HFFc6 (cell line): ENCODE data around the gene CASK. TPM values are rescaled to one million over a fixed set of nuclear protein-coding genes. Genes with fewer than 3 reads are reported as not detected.

Experiments used
- DNase-seq: peaks from one replicate; pipeline ENCODE4 v3.0.0-alpha.2; 2018
- H3K27ac Mint-ChIP-seq: 2 replicates; pipeline ENCODE4 v1.8.0; 2020; ENCODE audit warnings: mild to moderate bottlenecking, mixed read lengths
- H3K27me3 Mint-ChIP-seq: 2 replicates; pipeline ENCODE4 v1.8.0; 2021; ENCODE audit warnings: mild to moderate bottlenecking, moderate library complexity, mixed read lengths; ENCODE audit not compliant: insufficient read depth
- H3K36me3 Mint-ChIP-seq: 2 replicates; pipeline ENCODE4 v1.8.0; 2021; ENCODE audit warnings: low read depth, mixed read lengths
- H3K4me1 Mint-ChIP-seq: 2 replicates; pipeline ENCODE4 v1.8.0; 2020; ENCODE audit warnings: low read depth, mixed read lengths
- H3K4me3 Mint-ChIP-seq: 2 replicates; pipeline ENCODE4 v1.8.0; 2020; ENCODE audit warnings: mild to moderate bottlenecking, moderate library complexity, mixed read lengths
- H3K9me3 Mint-ChIP-seq: 2 replicates; pipeline ENCODE4 v1.8.0; 2020; ENCODE audit warnings: mild to moderate bottlenecking, mixed read lengths
- total RNA-seq, 6 experiments: library from RNA; stranded (reverse); fragmentation: NEBNext Ultra II Directional; extraction: Animal tissue kit (Norgen Biotek cat#: 25700); gene quantifications; 2 replicates in 1 of 6; 3 replicates in 5 of 6; pipeline ENCODE4 v1.2.3, GENCODE V29; 2021
- TF ChIP-seq, protein P1 (sequence below): fragments of 200-600 bp; sonication (generic); IDR thresholded peaks from 2 replicates; pipeline ENCODE4 v1.5.0; 2021; ENCODE audit warnings: antibody characterized with exemption, mild to moderate bottlenecking

The CASK gene
- total RNA-seq, 6 experiments from 2014 or later = 34.7 to 37.1 (median 35.4) TPM

DNA sequence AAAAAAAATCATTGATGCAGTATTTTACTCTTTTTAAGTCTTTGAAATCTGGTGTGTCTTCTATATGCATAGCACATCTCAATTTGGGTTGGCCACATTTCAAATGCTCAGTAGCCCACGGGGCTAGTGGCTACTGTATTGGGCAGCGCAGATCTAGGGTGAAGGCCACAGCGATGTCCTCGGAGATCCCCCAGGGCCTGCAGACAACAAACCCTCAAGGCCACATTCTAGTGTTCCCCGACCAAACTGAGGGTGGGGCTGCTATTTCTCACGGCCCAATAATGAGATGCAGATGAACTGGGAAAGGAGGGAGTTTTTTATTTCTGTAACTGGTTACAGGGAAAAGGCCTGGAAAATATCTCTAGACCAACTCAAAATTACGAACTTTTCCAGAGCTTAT is 452.6 kb downstream of the CASK start:
- no peaks in the 10 kb centered on the region for H3K9me3 Mint-ChIP-seq
- TF ChIP-seq, protein P1, sequence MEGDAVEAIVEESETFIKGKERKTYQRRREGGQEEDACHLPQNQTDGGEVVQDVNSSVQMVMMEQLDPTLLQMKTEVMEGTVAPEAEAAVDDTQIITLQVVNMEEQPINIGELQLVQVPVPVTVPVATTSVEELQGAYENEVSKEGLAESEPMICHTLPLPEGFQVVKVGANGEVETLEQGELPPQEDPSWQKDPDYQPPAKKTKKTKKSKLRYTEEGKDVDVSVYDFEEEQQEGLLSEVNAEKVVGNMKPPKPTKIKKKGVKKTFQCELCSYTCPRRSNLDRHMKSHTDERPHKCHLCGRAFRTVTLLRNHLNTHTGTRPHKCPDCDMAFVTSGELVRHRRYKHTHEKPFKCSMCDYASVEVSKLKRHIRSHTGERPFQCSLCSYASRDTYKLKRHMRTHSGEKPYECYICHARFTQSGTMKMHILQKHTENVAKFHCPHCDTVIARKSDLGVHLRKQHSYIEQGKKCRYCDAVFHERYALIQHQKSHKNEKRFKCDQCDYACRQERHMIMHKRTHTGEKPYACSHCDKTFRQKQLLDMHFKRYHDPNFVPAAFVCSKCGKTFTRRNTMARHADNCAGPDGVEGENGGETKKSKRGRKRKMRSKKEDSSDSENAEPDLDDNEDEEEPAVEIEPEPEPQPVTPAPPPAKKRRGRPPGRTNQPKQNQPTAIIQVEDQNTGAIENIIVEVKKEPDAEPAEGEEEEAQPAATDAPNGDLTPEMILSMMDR = no peak
- H3K27me3 Mint-ChIP-seq = peaks cover 1% of the 10 kb centered on the region; the same call in 1 of the 2 replicates
- no peak for DNase-seq
- no peaks in the 10 kb centered on the region for H3K36me3 Mint-ChIP-seq
- H3K27ac Mint-ChIP-seq = no peak overlapping the region
- H3K4me1 Mint-ChIP-seq = peaks cover 8% of the 10 kb centered on the region
- no peak overlapping the region for H3K4me3 Mint-ChIP-seq

DNA sequence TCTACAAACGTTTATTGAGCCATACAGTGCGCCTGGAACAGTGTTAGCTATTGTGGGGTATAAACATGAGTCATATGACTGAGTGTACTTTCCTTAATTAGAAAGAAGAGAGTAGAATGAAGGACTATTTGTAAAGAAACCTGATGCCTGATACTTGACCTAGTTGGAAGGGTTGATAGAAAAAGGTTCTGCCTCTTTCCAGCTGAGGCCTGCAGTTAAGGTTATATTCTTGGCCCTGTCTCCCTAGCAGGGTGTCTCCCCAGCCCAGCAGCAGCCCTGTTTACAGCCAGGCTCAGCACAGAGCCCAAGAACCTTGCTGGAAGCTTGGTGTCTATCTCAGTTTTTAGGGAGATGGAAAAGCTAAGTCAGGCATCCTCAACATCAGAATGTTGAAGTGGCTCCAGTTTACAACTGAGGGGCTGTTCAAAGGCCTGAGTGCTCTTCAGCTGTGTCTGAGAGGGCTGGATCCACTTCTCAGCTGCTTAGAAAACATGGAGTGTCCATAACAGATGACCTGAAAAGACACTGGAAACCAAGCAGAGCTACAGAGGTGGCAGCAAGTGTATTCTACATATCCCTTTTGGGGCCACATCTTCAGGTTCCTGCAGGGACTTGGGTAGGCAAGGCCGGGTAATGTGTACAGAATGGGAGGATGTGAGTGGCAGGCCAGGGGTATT is 454.6 kb downstream of the CASK start:
- Mint-ChIP-seq H3K27me3 (peaks cover 3% of the 10 kb centered on the region), H3K4me1 (peaks cover 8% of the 10 kb centered on the region), H3K4me3 (no peak overlapping the region), H3K9me3 (no peaks in the 10 kb centered on the region), H3K36me3 (no peaks in the 10 kb centered on the region), H3K27ac (no peak overlapping the region; the same call in 1 of the 2 replicates)
- DNase-seq = no peak
- TF ChIP-seq, protein P1 = no peak

Other genes with a start within 250 kb of the CASK start
- gene GPR34, start 234.6 kb downstream of the CASK start, total RNA-seq = not detected
- not detected for gene GPR82, start 199.4 kb downstream of the CASK start, total RNA-seq